GM11168 (cell line): ENCODE results near the gene TBC1D16.
"Not testable (repeated sequence)": the region's sequence is repeated elsewhere in the genome, so short reads cannot be mapped to it uniquely, and the experiment has no call there.

ENCODE experiments used
- in situ Hi-C: fragments of 300-500 bp; cut with MboI; formaldehyde crosslinking; loops from one replicate; pipeline ENCODE4 v1.12.0; 2022; ENCODE audit warnings: low sequenced_read_pairs; ENCODE audit not compliant: unreplicated experiment

The TBC1D16 gene

GRCh38 chr17:79907217-79907715, 128.4 kb downstream of the TBC1D16 start:
- in situ Hi-C loops = no loop called here

- in situ Hi-C loops = no loop called here
These were observed 129.8 kb downstream of the TBC1D16 start for GRCh38 chr17:79905832-79906231.

- in situ Hi-C loops = no loop called here
These were observed 130.8 kb downstream of the TBC1D16 start for GRCh38 chr17:79904865-79905264.

GRCh38 chr17:79902146-79902791, 133.4 kb downstream of the TBC1D16 start:
- in situ Hi-C loops = no loop called here

- in situ Hi-C loops = no loop called here
These were observed 134.5 kb downstream of the TBC1D16 start for GRCh38 chr17:79901131-79901530.

- in situ Hi-C loops = no loop called here
These were observed 136.1 kb downstream of the TBC1D16 start for GRCh38 chr17:79899584-79899983.

- in situ Hi-C loops = no loop called here
These were observed 138.2 kb downstream of the TBC1D16 start for GRCh38 chr17:79897243-79898063.

GRCh38 chr17:79893457-79893856, 142.2 kb downstream of the TBC1D16 start:
- in situ Hi-C loops = not testable (repeated sequence)

GRCh38 chr17:79892457-79893241, 143.0 kb downstream of the TBC1D16 start:
- in situ Hi-C loops = no loop called here

- in situ Hi-C loops = no loop called here
These were observed 144.4 kb downstream of the TBC1D16 start for GRCh38 chr17:79891113-79891730.

- in situ Hi-C loops = no loop called here
These were observed 145.0 kb downstream of the TBC1D16 start for GRCh38 chr17:79890706-79891105.

GRCh38 chr17:79888811-79889634, 146.6 kb downstream of the TBC1D16 start:
- in situ Hi-C loops = no loop called here

- in situ Hi-C loops = no loop called here
These were observed 147.6 kb downstream of the TBC1D16 start for GRCh38 chr17:79888009-79888540.

GRCh38 chr17:79887451-79887991, 148.2 kb downstream of the TBC1D16 start:
- in situ Hi-C loops = no loop called here

GRCh38 chr17:79883202-79883601, 152.5 kb downstream of the TBC1D16 start:
- in situ Hi-C loops = loop anchor here (5.0 kb wide), 1 partner anchor 44 kb away; no protein-coding TSS in a partner anchor
